NCI-H69 (cell line): ENCODE results near the gene ZBTB11.
"Not testable (repeated sequence)": the region's sequence is repeated elsewhere in the genome, so short reads cannot be mapped to it uniquely, and the experiment has no call there.

Experiments used
- DNase-seq: peaks from one replicate; lab custom pipeline; 2025; lab: John Stamatoyannopoulos, UW

Gene ZBTB11, protein sequence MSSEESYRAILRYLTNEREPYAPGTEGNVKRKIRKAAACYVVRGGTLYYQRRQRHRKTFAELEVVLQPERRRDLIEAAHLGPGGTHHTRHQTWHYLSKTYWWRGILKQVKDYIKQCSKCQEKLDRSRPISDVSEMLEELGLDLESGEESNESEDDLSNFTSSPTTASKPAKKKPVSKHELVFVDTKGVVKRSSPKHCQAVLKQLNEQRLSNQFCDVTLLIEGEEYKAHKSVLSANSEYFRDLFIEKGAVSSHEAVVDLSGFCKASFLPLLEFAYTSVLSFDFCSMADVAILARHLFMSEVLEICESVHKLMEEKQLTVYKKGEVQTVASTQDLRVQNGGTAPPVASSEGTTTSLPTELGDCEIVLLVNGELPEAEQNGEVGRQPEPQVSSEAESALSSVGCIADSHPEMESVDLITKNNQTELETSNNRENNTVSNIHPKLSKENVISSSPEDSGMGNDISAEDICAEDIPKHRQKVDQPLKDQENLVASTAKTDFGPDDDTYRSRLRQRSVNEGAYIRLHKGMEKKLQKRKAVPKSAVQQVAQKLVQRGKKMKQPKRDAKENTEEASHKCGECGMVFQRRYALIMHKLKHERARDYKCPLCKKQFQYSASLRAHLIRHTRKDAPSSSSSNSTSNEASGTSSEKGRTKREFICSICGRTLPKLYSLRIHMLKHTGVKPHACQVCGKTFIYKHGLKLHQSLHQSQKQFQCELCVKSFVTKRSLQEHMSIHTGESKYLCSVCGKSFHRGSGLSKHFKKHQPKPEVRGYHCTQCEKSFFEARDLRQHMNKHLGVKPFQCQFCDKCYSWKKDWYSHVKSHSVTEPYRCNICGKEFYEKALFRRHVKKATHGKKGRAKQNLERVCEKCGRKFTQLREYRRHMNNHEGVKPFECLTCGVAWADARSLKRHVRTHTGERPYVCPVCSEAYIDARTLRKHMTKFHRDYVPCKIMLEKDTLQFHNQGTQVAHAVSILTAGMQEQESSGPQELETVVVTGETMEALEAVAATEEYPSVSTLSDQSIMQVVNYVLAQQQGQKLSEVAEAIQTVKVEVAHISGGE

GRCh38 chr3:101676765-101677435 lies at the start of gene ZBTB11:
ZBTB11 (minus strand) TSS chr3:101677132; CDS start chr3:101676914, 218 bp downstream.
- no peak for DNase-seq

DNA sequence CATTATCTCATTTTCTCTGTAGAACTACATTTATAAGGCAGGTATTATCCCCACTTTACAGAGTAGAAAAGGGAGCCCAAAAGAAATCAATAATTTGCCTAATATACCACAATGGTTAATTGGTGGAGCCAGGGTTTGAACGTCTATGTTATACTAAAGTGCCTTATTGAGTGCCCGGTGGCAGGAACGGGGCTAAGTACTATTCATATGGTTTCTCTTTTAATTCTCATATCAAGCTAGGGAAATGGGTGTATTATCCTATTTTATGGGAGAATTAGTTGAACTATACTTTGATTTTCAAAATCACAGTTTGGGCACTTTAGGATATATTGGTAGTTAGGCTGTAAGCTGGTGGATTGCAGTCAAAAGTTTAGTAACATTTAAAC lies 49.0 kb upstream of the ZBTB11 start:
- DNase-seq: peak; percentile 6

DNA sequence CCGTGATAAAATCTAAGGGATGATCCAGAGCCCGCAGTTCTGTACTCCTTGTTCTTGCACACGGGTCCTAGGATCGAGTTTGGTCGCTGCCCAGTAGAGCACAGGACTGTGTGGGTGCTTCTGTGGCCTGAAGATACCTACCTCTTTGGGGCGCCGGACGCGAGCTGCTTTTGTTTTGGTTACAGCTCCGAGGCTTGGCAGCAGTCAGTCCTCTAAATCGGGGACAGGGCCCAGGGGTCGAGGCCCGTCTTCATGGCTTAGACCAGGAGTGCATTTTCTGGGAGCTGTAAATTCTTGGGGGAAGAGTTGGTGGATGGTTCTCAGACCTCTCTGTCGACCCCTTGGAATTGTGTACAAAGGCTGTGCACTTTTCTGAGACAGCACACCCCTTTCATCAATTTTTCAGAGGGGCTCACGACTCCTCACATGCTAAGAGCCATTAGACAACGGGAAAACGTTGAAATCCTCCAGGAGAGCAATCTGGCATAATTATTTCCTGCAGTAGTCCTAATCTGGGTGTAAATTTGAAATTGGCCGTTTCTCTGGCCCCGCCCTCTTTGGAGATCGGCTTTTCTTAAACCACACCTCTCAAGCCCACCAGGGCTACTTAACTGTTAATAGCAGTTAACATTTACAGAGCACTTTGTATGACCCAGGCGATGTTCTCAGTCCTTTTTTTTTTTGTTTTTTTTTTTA lies 48.4 kb upstream of the ZBTB11 start:
- peak; percentile 55 for DNase-seq

DNA sequence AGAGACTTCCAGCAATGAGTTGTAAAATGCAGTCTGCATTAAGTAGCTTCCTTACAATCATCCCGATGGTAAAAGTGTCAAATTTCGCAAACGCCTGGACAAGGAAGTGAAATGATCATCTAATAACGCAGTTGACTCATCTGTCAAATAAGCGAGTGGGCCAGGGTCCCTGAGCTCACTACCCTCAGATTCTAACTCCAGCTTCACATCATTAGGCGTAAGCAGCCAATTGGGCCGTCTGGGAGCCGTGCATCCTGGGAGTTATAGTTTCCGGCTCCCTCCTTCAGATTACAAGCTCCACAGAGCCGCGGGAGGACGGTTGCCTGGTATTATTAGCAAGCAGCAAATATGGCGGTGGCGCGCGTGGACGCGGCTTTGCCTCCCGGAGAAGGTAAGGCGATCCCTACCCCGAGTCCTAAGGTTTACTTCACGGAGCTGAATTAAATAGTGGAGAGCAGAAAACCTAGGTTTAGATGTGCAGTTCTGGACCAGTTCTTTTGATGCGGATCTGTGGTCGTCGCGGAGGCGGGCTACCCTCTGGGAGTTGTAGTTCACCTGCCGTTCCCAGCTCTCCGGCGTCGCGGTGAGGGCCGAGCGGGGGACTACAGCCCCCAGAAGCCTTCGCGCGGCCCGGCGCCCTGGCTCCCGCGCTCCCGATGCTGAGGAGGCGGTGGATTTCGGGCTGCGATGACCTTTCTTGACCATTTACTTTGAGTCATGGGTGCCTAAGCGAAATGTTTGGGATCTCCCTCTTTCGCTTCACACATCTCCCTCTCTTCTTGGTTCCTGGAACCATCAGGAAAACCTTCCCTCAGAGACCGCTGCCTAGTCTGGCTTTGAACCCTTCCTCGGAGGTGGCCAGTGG lies 47.6 kb upstream of the ZBTB11 start, which contains the start of gene CEP97:
TSS of gene CEP97 (plus strand) at position 286 of the 865 bp plus-strand sequence. CDS start at position 349, 63 bp downstream.
- peak; percentile 93 for DNase-seq

GRCh38 chr3:101722394-101723173 lies 45.7 kb upstream of the ZBTB11 start:
- no peak for DNase-seq

- peak; percentile 0 for DNase-seq
These were observed 44.2 kb upstream of the ZBTB11 start for GRCh38 chr3:101720851-101721840.

GRCh38 chr3:101719604-101720185 lies 42.8 kb upstream of the ZBTB11 start:
- DNase-seq: no peak

DNA sequence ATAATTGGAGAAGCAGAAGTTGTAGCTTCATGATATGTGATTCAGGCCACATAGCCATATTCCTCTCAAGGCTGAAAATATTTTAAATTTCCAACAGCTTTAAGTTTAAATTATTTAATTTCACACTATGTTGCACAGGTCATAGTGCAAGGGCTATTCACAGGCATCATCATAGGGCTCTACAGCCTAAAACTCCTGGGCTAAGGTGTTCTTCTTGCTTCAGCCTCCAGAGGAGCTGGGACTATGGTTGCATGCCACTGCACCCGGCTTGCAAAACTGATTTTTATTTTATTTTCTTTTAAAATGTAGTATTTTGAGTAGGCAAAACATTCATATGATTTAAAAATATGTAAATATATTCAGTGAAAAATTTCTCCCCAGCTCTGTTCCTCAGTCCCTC lies 41.5 kb upstream of the ZBTB11 start:
- no peak for DNase-seq

DNA sequence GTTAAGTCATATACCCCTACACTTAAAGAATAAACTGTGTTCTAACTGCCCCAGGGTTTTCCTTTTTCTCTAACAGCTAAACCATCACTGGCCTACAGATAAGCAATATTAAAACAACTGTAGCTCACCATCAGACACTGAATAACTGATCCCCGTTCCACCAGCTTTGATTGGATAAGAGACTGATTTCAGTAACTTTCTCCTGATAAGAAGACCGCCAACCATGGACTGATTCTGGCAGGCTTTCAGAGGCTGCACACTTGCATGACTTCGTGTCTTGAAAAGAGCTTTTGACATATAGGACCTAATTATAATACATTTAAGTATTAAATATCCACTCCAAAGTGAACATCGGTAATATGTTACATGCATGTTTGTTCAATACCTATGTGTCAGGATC lies 32.2 kb upstream of the ZBTB11 start:
- DNase-seq: no peak

GRCh38 chr3:101704639-101705038 lies 27.7 kb upstream of the ZBTB11 start:
- DNase-seq: not testable (repeated sequence)

- DNase-seq: no peak
These were observed 26.2 kb upstream of the ZBTB11 start for GRCh38 chr3:101703169-101703568.

DNA sequence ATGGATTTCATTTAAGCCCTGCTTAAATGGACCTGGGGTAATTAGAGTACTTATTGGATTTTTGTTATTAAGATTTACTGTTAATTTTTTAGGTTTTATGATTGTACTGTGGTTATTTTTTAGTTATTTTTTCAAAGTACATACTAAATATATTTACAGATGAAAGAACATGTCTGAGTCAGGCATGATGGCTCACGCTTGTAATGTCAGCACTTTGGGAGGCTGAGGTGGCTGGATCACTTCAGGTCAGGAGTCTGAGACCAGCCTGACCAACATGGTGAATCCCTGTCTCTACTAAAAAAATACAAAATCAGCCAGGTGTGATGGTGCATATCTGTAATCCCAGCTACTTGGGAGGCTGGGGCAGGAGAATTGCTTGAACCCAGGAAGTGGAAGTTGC lies 25.8 kb upstream of the ZBTB11 start:
- no peak for DNase-seq

DNA sequence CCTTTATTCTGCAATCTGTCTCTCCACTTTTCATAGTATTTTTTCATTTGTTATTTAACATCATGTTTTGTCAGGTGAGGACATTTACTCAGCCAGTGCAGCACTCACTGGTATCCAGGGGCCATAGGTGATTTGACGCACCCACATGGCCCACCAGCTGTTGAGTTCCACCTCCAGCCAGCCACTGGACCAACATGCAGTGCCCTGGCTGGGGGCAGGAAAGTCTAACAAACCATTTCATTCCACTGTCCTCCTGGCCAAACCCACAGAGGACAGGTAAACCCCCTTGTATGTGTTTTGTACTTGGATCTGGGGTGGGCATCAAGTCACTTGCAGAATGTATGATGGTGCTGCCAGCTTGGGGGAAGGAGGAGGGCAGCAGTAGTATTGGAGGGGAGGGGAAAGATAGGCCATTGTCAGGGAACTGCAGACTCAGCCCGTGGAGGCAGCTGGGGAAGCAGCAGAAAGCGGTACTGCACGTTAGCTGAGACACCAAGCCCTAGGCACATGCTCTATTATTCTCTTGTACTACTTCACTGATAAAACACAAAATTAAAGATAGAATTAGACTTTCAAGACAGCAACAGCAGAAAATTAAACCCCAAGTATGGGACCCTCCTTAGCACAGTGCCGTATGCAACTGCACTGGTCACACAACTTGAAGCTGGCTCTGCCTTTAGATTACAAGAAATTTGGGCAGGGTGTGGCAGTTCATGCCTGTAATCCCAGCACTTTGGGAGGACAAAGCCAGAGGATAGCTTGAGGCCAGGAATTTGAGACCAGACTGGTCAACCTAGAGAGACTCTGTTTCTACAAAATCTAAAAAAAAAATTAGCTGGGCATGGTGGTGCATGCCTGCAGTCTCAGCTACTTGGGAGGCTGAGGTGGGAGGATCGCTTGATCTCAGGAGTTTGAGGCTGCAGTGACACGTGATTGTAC lies 25.0 kb upstream of the ZBTB11 start:
- DNase-seq: no peak

DNA sequence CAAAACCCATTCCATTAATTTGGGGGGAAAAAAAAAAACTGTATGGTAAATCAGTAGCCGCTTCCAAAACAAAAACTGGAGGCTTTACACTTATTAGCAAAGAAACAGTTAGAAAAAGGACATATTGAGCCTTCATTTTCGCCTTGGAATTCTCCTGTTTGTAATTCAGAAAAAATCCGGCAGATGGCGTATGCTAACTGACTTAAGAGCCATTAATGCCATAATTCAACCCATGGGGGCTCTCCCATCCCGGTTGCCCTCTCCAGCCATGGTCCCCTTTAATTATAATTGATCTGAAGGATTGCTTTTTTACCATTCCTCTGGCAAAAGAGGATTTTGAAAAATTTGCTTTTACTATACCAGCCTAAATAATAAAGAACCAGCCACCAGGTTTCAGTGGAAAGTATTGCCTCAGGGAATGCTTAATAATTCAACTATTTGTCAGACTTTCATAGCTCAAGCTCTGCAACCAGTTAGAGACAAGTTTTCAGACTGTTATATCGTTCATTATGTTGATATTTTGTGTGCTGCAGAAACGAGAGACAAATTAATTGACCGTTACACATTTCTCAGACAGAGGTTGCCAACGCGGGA lies 18.9 kb upstream of the ZBTB11 start:
- DNase-seq: no peak

DNA sequence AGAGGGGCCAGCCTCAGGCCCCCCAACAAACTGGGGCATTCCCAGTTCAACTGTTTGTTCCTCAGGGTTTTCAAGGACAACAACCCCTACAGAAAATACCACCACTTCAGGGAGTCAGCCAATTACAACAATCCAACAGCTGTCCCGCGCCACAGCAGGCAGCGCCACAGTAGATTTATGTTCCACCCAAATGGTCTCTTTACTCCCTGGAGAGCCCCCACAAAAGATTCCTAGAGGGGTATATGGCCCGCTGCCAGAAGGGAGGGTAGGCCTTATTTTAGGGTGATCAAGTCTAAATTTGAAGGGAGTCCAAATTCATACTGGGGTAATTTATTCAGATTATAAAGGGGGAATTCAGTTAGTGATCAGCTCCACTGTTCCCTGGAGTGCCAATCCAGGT lies 17.9 kb upstream of the ZBTB11 start:
- not testable (repeated sequence) for DNase-seq

- not testable (repeated sequence) for DNase-seq
These were observed 16.6 kb upstream of the ZBTB11 start for GRCh38 chr3:101693540-101693939.
